HepG2 (cell line): Measurements from ENCODE around the gene NHSL1. TPM values are rescaled to one million over a fixed set of nuclear protein-coding genes. Genes with fewer than 3 reads are reported as not detected.

ENCODE experiments used
- ASH2L ChIP-seq: fragments of 300-600, 200-600 bp; sonication (generic); IDR thresholded peaks from 2 replicates; pipeline ENCODE4 v1.7.0; 2017; ENCODE audit warnings: low read depth, mild to moderate bottlenecking, moderate library complexity, mixed read lengths, low read length; ENCODE audit not compliant: insufficient read length
- GATAD1 ChIP-seq: IDR thresholded peaks from 2 replicates; pipeline ENCODE4 v1.6.1; 2016; ENCODE audit warnings: missing genetic modification reagents, missing compliant biosample characterization
- MLXIP ChIP-seq: sonication (generic); formaldehyde crosslinking; IDR thresholded peaks from 2 replicates; pipeline ENCODE4 v1.9.0; 2021; ENCODE audit warnings: missing genetic modification reagents, borderline replicate concordance
- MYC ChIP-seq: sonication (generic); formaldehyde crosslinking; IDR thresholded peaks from 2 replicates; pipeline ENCODE4 v1.9.0; 2021; ENCODE audit warnings: missing genetic modification reagents, borderline replicate concordance
- NFATC3 ChIP-seq: sonication (generic); formaldehyde crosslinking; IDR thresholded peaks from 2 replicates; pipeline ENCODE4 v1.5.1; 2020; ENCODE audit warnings: mild to moderate bottlenecking, missing genetic modification reagents
- NR2F6 ChIP-seq, 2 experiments: IDR thresholded peaks; 2 replicates each; pipeline ENCODE4 v1.6.1; 2016; ENCODE audit warnings: antibody characterized with exemption in 1 of 2, mild to moderate bottlenecking in 1 of 2
- PHF20 ChIP-seq: sonication (generic); formaldehyde crosslinking; IDR thresholded peaks from 2 replicates; pipeline ENCODE4 v1.5.0; 2020; ENCODE audit warnings: mild to moderate bottlenecking, missing genetic modification reagents
- PREB ChIP-seq: sonication (generic); formaldehyde crosslinking; IDR thresholded peaks from 2 replicates; pipeline ENCODE4 v1.4.0; 2020; ENCODE audit warnings: missing genetic modification reagents
- ZBTB42 ChIP-seq: sonication (generic); formaldehyde crosslinking; IDR thresholded peaks from 2 replicates; pipeline ENCODE4 v1.5.0; 2020; ENCODE audit warnings: mild to moderate bottlenecking, missing genetic modification reagents
- ZNF549 ChIP-seq: sonication (generic); formaldehyde crosslinking; IDR thresholded peaks from 2 replicates; pipeline ENCODE4 v1.5.0; 2020; ENCODE audit warnings: missing genetic modification reagents
- ZNF605 ChIP-seq: sonication (generic); formaldehyde crosslinking; IDR thresholded peaks from 2 replicates; pipeline ENCODE4 v1.8.0; 2022; ENCODE audit warnings: mild to moderate bottlenecking, missing genetic modification reagents
- ZSCAN20 ChIP-seq: sonication (generic); formaldehyde crosslinking; IDR thresholded peaks from 2 replicates; pipeline ENCODE4 v1.4.0; 2020; ENCODE audit warnings: missing genetic modification reagents, mild to moderate bottlenecking, borderline replicate concordance
- polyA plus RNA-seq, 8 experiments: library from polyadenylated mRNA; depleted of rRNA in 3 of 8; stranded (reverse) in 7 of 8; unstranded in 1 of 8; fragments of >200 nt; fragmentation: Illumina TruSeq in 4 of 8; extraction: Trizol in 4 of 8; gene quantifications; 2 replicates each; pipeline versions ENCODE4 v1.2.1 to v1.2.3, GENCODE V29; 2011 to 2016; ENCODE audit warnings: low read depth in 4 of 8, missing spikeins in 1 of 8, mixed read lengths in 1 of 8; ENCODE audit not compliant: insufficient read depth in 1 of 8
- total RNA-seq, 5 experiments: library from RNA; depleted of rRNA; stranded (reverse); fragments of >200 nt; fragmentation: Illumina TruSeq; extraction: Trizol; gene quantifications; 2 replicates each; pipeline ENCODE4 v1.2.3, GENCODE V29; 2016; ENCODE audit warnings: low read depth in 1 of 5
- TF ChIP-seq, protein P1 (sequence below): sonication (generic); formaldehyde crosslinking; IDR thresholded peaks from 2 replicates; pipeline ENCODE4 v1.5.0; 2020; ENCODE audit warnings: mild to moderate bottlenecking, missing genetic modification reagents, borderline replicate concordance
- TF ChIP-seq, protein P2 (sequence below): sonication (generic); formaldehyde crosslinking; conservative IDR thresholded peaks from 2 replicates; pipeline ENCODE4 v1.8.1; 2023; ENCODE audit warnings: missing genetic modification reagents
- TF ChIP-seq, protein P3 (sequence below): sonication (generic); formaldehyde crosslinking; IDR thresholded peaks from 2 replicates; pipeline ENCODE4 v1.9.0; 2021; ENCODE audit warnings: missing genetic modification reagents, borderline replicate concordance

The NHSL1 gene
- total and polyA plus RNA-seq, 2 of the 13 experiments (the other 11 are each of a cell fraction or from before 2014, with no cell fraction given): 24.9 to 53.6 TPM

DNA sequence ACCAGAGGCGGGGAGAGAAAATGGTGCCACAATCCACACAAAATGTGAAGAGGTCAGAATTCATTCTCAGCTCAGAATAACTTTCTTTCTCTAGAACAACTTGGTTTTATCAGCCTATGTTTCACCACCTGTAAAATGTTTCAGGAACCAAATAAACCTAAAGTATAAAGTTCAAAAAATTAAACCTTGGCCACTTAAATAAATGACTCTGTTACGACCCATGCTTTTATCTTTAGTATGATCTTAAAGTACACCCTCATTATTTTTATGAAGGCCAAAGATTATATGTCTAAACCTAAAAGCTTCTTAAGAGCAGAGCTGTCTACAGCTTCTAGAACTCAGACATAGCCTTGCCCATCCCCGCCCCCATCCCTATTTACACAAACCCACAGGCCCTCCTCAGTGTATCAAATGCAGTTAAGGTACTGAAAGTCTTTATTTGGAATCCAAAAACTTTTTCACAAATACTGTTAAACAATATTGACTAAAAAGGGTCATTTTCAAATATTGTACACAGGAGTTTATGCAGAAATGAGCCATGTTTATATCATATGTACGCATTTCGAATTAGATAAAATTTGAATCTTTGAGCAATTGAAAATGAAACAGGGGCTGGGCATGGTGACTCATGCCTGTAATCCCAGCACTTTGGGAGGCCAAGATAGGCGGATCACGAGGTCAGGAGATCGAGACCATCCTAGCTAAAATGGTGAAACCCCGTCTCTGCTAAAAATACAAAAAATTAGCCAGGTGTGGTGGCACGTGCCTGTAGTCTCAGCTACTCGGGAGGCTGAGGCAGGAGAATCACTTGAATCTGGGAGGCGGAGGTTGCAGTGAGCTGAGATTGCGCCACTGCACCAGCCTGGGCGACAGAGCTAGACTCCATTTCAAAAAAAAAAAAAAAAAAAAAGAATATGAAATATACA is 5.7 kb upstream of the NHSL1 start (continued):
- TF ChIP-seq ZNF605 (CRISPR knock-in tag) (no peak), NR2F6 (IDR thresholded peaks at IDR 0.05) (no peak), NR2F6 (CRISPR knock-in tag; IDR thresholded peaks at IDR 0.05) (no peak), PHF20 (CRISPR knock-in tag) (no peak), GATAD1 (CRISPR knock-in tag) (no peak), PREB (no peak), ZSCAN20 (CRISPR knock-in tag) (no peak), NFATC3 (no peak), ZBTB42 (CRISPR knock-in tag) (no peak), MLXIP (CRISPR knock-in tag) (no peak), ZNF549 (CRISPR knock-in tag) (no peak), MYC (CRISPR knock-in tag) (0 out of 2 replicates have a peak, but pooled peaks have one; percentile 17), ASH2L (no peak)
- TF ChIP-seq, protein P1, sequence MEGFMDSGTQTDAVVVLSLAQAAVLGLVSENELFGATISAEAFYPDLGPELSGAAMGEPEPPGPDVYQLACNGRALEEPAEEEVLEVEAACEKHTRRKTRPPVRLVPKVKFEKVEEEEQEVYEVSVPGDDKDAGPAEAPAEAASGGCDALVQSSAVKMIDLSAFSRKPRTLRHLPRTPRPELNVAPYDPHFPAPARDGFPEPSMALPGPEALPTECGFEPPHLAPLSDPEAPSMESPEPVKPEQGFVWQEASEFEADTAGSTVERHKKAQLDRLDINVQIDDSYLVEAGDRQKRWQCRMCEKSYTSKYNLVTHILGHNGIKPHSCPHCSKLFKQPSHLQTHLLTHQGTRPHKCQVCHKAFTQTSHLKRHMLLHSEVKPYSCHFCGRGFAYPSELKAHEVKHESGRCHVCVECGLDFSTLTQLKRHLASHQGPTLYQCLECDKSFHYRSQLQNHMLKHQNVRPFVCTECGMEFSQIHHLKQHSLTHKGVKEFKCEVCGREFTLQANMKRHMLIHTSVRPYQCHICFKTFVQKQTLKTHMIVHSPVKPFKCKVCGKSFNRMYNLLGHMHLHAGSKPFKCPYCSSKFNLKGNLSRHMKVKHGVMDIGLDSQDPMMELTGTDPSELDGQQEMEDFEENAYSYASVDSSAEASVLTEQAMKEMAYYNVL: peak; percentile 51; the same call in 1 of the 2 replicates
- TF ChIP-seq, protein P2, sequence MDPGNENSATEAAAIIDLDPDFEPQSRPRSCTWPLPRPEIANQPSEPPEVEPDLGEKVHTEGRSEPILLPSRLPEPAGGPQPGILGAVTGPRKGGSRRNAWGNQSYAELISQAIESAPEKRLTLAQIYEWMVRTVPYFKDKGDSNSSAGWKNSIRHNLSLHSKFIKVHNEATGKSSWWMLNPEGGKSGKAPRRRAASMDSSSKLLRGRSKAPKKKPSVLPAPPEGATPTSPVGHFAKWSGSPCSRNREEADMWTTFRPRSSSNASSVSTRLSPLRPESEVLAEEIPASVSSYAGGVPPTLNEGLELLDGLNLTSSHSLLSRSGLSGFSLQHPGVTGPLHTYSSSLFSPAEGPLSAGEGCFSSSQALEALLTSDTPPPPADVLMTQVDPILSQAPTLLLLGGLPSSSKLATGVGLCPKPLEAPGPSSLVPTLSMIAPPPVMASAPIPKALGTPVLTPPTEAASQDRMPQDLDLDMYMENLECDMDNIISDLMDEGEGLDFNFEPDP: no peak
- TF ChIP-seq, protein P3, sequence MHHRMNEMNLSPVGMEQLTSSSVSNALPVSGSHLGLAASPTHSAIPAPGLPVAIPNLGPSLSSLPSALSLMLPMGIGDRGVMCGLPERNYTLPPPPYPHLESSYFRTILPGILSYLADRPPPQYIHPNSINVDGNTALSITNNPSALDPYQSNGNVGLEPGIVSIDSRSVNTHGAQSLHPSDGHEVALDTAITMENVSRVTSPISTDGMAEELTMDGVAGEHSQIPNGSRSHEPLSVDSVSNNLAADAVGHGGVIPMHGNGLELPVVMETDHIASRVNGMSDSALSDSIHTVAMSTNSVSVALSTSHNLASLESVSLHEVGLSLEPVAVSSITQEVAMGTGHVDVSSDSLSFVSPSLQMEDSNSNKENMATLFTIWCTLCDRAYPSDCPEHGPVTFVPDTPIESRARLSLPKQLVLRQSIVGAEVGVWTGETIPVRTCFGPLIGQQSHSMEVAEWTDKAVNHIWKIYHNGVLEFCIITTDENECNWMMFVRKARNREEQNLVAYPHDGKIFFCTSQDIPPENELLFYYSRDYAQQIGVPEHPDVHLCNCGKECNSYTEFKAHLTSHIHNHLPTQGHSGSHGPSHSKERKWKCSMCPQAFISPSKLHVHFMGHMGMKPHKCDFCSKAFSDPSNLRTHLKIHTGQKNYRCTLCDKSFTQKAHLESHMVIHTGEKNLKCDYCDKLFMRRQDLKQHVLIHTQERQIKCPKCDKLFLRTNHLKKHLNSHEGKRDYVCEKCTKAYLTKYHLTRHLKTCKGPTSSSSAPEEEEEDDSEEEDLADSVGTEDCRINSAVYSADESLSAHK (CRISPR knock-in tag): no peak
